ENCODE measurements around the gene FPR2. TPM values are rescaled to one million over a fixed set of nuclear protein-coding genes. Genes with fewer than 3 reads are reported as not detected.

The FPR2 gene
- total and polyA plus RNA-seq, 2 donors (not counting 1 experiment from before 2014, with no cell fraction given), result not detected

- Histone ChIP-seq H3K36me3 (replicated peaks in 1 of 2; ENCODE audit: control extremely low read depth in 1 of 2, control insufficient read depth in 1 of 2, extremely low read depth in 1 of 2, insufficient read depth in 2 of 2, low read length in 1 of 2) (no peaks in the 10 kb centered on the region), H3K4me2 (replicated peaks; ENCODE audit: low read depth, low read length, poor library complexity, severe bottlenecking) (no peak overlapping the region), H3K9me3 (ENCODE audit: control extremely low read depth in 1 of 3, control insufficient read depth in 2 of 3, insufficient read depth in 1 of 3, low read length in 2 of 3) (peaks cover 0 to 11% (median 0%) of the 10 kb centered on the region in 3 donors), H3K27me3 (replicated peaks in 1 of 4; ENCODE audit: control extremely low read depth in 1 of 4, control insufficient read depth in 3 of 4, insufficient read depth in 4 of 4, low read length in 3 of 4) (peaks cover 0 to 13% (median 4%) of the 10 kb centered on the region in 4 experiments), H2AFZ (ENCODE audit: insufficient read depth, low read depth, low read length, poor library complexity, severe bottlenecking) (no peak overlapping the region), H3K27ac (ENCODE audit: low read length in 2 of 2) (no peak overlapping the region), H4K20me1 (ENCODE audit: control insufficient read depth, insufficient read depth, low read length, poor library complexity, severe bottlenecking) (no peaks in the 10 kb centered on the region), H3K79me2 (ENCODE audit: control insufficient read depth, insufficient read depth, low read length) (no peaks in the 10 kb centered on the region), H3K4me3 (ENCODE audit: control extremely low read depth in 1 of 5, extremely low read depth in 1 of 5, insufficient read depth in 1 of 5, low read depth in 2 of 5, low read length in 4 of 5) (peak overlapping the region in 1 of 5 experiments; percentile 21), H3K4me1 (ENCODE audit: control insufficient read depth in 2 of 2, insufficient read depth in 2 of 2, low read length in 2 of 2) (no peaks in the 10 kb centered on the region), H3K9ac (ENCODE audit: low read length) (no peak overlapping the region)
- ATAC-seq (ENCODE audit: low read depth) (no peak), DNase-seq (no peak)
- intact Hi-C loops (cut with micrococcal nuclease), result no loop called here
- no peak overlapping the region for H3K4me3 Mint-ChIP-seq
- POLR2A ChIA-PET, result no interaction called here
- WGBS (ENCODE audit: insufficient coverage), result 28% methylated on average over 8 of the region's 10 CpGs
- H3K4me1 Mint-ChIP-seq, result no peaks in the 10 kb centered on the region
- H3K27ac Mint-ChIP-seq, result no peak overlapping the region
- TF ChIP-seq EZH2 (IDR thresholded peaks at IDR 0.05; ENCODE audit: borderline replicate concordance, insufficient read depth, low read depth, low read length, poor library complexity, severe bottlenecking), result no peak
- no peak for TF ChIP-seq CTCF (IDR thresholded peaks at IDR 0.05)
- CTCF ChIA-PET, result no interaction called here
- H3K27me3 Mint-ChIP-seq, result peaks cover 32% of the 10 kb centered on the region
- H3K9me3 Mint-ChIP-seq (ENCODE audit: insufficient read depth), result peaks cover 6% of the 10 kb centered on the region
Observed at GRCh38 chr19:51735759-51736449, 25.1 kb upstream of the FPR2 start.

- POLR2A ChIA-PET, result no interaction called here
- H4K20me1 ChIP-seq (ENCODE audit: control insufficient read depth, insufficient read depth, low read length, poor library complexity, severe bottlenecking), result no peaks in the 10 kb centered on the region
- no peak for TF ChIP-seq EZH2 (IDR thresholded peaks at IDR 0.05; ENCODE audit: borderline replicate concordance, insufficient read depth, low read depth, low read length, poor library complexity, severe bottlenecking)
- TF ChIP-seq CTCF (IDR thresholded peaks at IDR 0.05), result no peak
- ATAC-seq (ENCODE audit: low read depth) (no peak), DNase-seq (no peak)
- H3K27ac ChIP-seq (ENCODE audit: low read length in 2 of 2), result no peak overlapping the region
- no peak overlapping the region for H3K9ac ChIP-seq (ENCODE audit: low read length)
- no peaks in the 10 kb centered on the region for H3K4me1 Mint-ChIP-seq
- H3K27me3 Mint-ChIP-seq, result peaks cover 28% of the 10 kb centered on the region
- intact Hi-C loops (cut with micrococcal nuclease), result no loop called here
- no peaks in the 10 kb centered on the region for H3K79me2 ChIP-seq (ENCODE audit: control insufficient read depth, insufficient read depth, low read length)
- H3K27me3 ChIP-seq (replicated peaks in 1 of 4; ENCODE audit: control extremely low read depth in 1 of 4, control insufficient read depth in 3 of 4, insufficient read depth in 4 of 4, low read length in 3 of 4), result peaks cover 0 to 13% (median 4%) of the 10 kb centered on the region in 4 experiments
- no peak overlapping the region for H3K4me3 ChIP-seq (ENCODE audit: control extremely low read depth in 1 of 5, extremely low read depth in 1 of 5, insufficient read depth in 1 of 5, low read depth in 2 of 5, low read length in 4 of 5)
- H3K9me3 Mint-ChIP-seq (ENCODE audit: insufficient read depth), result peaks cover 2% of the 10 kb centered on the region
- H3K4me1 ChIP-seq (ENCODE audit: control insufficient read depth in 2 of 2, insufficient read depth in 2 of 2, low read length in 2 of 2), result no peaks in the 10 kb centered on the region
- no peak overlapping the region for H3K4me2 ChIP-seq (replicated peaks; ENCODE audit: low read depth, low read length, poor library complexity, severe bottlenecking)
- H2AFZ ChIP-seq (ENCODE audit: insufficient read depth, low read depth, low read length, poor library complexity, severe bottlenecking), result no peak overlapping the region
- no peaks in the 10 kb centered on the region for H3K36me3 ChIP-seq (replicated peaks in 1 of 2; ENCODE audit: control extremely low read depth in 1 of 2, control insufficient read depth in 1 of 2, extremely low read depth in 1 of 2, insufficient read depth in 2 of 2, low read length in 1 of 2)
- H3K27ac Mint-ChIP-seq, result no peak overlapping the region
- CTCF ChIA-PET, result no interaction called here
- peaks cover 0 to under 1% (median 0%) of the 10 kb centered on the region in 3 donors for H3K9me3 ChIP-seq (ENCODE audit: control extremely low read depth in 1 of 3, control insufficient read depth in 2 of 3, insufficient read depth in 1 of 3, low read length in 2 of 3)
- no peak overlapping the region for H3K4me3 Mint-ChIP-seq
- no CpG with 5 or more reads among the region's 3 CpGs for WGBS (ENCODE audit: insufficient coverage)
Observed at GRCh38 chr19:51737389-51737788, 23.6 kb upstream of the FPR2 start.
